Brain microvascular endothelial cell (primary cell): Measurements from ENCODE around the gene CHST15.

Experiments
- DNase-seq: peaks from one replicate; pipeline ENCODE4 v3.0.0-alpha.2; 2020
- H3K27ac ChIP-seq: fragments of 250-450 bp; sonication (Bioruptor Pico); 2 replicates; pipeline ENCODE4 v1.5.1; 2020; ENCODE audit warnings: mild to moderate bottlenecking, moderate library complexity
- H3K27me3 ChIP-seq: fragments of 250-450 bp; sonication (Bioruptor Pico); replicated peaks from 2 replicates; pipeline ENCODE4 v1.5.1; 2020; ENCODE audit warnings: mild to moderate bottlenecking
- H3K36me3 ChIP-seq: fragments of 250-450 bp; sonication (Bioruptor Pico); replicated peaks from 2 replicates; pipeline ENCODE4 v1.5.1; 2020; ENCODE audit warnings: mild to moderate bottlenecking
- H3K4me3 ChIP-seq: 2 replicates; pipeline ENCODE4 v1.5.1; 2011; ENCODE audit warnings: low read depth, mild to moderate bottlenecking, control low read depth, low read length, moderate library complexity
- in situ Hi-C: cut with HindIII; loops from 2 replicates; pipeline ENCODE4 v1.10.0; 2017; ENCODE audit warnings: low sequenced_read_pairs, low pct_ligation_motif_present
- TF ChIP-seq, protein P1 (sequence below): IDR thresholded peaks from 2 replicates; pipeline ENCODE4 v1.5.1; 2011; ENCODE audit warnings: low read depth, mild to moderate bottlenecking, moderate library complexity, low read length, control low read depth, inconsistent platforms; ENCODE audit errors: missing control alignments

Gene CHST15

GRCh38 chr10:124056337-124056980, 36.9 kb downstream of the CHST15 start:
- Histone ChIP-seq H3K36me3 (no peaks in the 10 kb centered on the region), H3K27ac (no peak overlapping the region), H3K27me3 (no peaks in the 10 kb centered on the region), H3K4me3 (no peak overlapping the region)
- TF ChIP-seq, protein P1, sequence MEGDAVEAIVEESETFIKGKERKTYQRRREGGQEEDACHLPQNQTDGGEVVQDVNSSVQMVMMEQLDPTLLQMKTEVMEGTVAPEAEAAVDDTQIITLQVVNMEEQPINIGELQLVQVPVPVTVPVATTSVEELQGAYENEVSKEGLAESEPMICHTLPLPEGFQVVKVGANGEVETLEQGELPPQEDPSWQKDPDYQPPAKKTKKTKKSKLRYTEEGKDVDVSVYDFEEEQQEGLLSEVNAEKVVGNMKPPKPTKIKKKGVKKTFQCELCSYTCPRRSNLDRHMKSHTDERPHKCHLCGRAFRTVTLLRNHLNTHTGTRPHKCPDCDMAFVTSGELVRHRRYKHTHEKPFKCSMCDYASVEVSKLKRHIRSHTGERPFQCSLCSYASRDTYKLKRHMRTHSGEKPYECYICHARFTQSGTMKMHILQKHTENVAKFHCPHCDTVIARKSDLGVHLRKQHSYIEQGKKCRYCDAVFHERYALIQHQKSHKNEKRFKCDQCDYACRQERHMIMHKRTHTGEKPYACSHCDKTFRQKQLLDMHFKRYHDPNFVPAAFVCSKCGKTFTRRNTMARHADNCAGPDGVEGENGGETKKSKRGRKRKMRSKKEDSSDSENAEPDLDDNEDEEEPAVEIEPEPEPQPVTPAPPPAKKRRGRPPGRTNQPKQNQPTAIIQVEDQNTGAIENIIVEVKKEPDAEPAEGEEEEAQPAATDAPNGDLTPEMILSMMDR, result no peak
- DNase-seq, result no peak
- in situ Hi-C loops, result no loop called here

DNA sequence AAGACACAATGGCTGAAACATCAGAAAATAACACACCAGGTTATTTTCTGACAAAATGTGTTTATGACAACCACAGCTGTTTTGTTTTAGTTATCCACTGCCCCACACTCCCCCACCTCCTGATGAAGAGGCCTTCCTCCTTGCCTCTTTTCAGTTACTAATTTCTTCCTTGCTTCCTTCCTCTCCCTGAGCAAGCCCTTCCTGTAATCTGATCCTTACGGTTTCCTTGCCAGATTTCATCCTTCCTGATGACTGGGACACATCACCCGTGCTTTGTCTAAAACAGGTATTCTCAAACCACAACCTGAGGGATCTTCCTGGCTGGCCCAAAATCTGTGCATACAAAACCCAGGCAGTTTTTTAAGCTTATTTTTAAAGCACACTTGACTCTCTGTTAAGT, 39.4 kb downstream of the CHST15 start:
- in situ Hi-C loops, result no loop called here
- no peak overlapping the region for H3K4me3 ChIP-seq

GRCh38 chr10:124052561-124052960, 40.8 kb downstream of the CHST15 start:
- H3K4me3 ChIP-seq, result no peak overlapping the region
- no peak overlapping the region for H3K27ac ChIP-seq
- no peaks in the 10 kb centered on the region for H3K36me3 ChIP-seq
- in situ Hi-C loops, result no loop called here
- TF ChIP-seq, protein P1, result no peak
- no peaks in the 10 kb centered on the region for H3K27me3 ChIP-seq
- DNase-seq, result no peak

More for the DNA sequence above, 39.4 kb downstream of the CHST15 start:
- TF ChIP-seq, protein P1, result no peak
- DNase-seq, result no peak
- Histone ChIP-seq H3K27ac (no peak overlapping the region), H3K36me3 (no peaks in the 10 kb centered on the region), H3K27me3 (no peaks in the 10 kb centered on the region)

DNA sequence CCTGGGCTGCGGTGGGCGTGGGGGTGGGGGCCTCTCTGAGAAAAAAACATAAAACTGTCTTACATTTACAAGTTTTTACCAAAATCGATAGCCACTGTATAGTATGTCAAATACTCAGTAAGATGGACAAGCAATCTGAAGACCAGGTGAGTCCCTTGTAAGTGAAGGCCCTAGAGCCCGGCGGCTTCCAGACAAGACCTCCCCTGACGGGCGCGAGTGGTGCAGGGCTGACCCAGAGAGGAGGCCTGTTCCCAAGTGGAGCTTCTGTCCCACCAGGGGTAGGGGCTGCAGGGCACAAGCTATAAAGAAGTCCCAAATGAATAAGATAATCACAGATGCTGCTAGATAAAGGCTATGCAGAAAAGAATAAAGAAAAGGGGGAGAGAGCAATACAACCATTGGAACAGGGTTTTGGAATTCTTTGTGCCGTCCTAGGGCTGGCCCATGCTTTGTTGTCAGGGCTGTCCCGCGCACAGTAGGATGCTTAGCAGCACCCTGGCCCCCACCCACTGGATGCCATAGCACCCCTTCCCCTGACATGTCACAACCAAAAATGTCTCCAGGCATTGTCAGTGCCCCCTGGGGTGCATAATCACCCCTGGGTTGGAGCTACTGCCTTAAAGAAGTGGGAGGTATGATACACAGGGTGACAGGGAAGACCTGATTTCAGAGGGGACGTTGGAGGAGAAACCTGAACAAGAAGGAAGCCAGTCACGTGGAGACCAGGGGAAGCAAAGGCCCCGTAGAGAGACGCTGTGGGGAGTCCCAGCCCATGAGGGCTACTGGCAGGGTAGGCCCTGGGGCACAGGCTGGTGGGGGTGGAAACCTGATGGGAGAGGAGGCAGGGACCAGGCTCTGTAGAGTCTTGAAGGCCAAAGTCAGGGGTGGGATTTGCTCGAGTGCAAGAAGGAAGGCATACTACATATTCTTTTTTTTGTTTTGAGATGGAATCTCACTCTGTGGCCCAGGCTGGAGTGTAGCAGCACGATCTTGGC, 43.1 kb downstream of the CHST15 start:
- DNase-seq, result no peak
- H3K27me3 ChIP-seq, result no peaks in the 10 kb centered on the region
- in situ Hi-C loops, result no loop called here
- H3K36me3 ChIP-seq, result no peaks in the 10 kb centered on the region
- TF ChIP-seq, protein P1, result no peak
- H3K4me3 ChIP-seq, result no peak overlapping the region
- no peak overlapping the region for H3K27ac ChIP-seq

DNA sequence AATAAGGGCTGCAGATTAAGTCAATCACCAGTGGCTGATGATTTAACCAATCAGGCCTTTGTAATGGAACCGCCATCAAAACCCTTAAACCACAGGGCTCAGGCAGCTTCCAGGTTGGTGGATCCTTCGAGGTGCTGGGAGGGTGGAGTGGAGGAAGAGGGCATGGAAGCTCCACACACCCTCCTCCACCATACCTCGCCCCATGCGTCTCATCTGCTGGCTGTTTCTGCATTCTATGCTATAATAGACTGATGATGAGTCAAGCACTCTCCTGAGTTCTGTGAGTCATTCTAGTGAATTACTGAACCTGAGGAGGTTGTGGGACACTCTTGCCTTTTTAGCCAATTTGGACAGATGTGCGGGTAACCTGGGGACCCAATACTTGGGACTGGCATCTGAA, 43.9 kb downstream of the CHST15 start:
- no peak overlapping the region for H3K27ac ChIP-seq

More for the DNA sequence above, 43.9 kb downstream of the CHST15 start:
- no peaks in the 10 kb centered on the region for H3K27me3 ChIP-seq
- DNase-seq, result peak; percentile 33
- TF ChIP-seq, protein P1, result no peak
- H3K36me3 ChIP-seq, result no peaks in the 10 kb centered on the region
- in situ Hi-C loops, result no loop called here
- H3K4me3 ChIP-seq, result no peak overlapping the region
